Mesenchymal stem cell (in vitro differentiated cells and primary cell): ENCODE data around the gene SHPK.

Experiments
- DNase-seq: peaks from one replicate; pipeline ENCODE4 v3.0.0-alpha.2; 2013
- H2AFZ ChIP-seq: one replicate; pipeline ENCODE4 v1.6.1; 2013; ENCODE audit warnings: low read depth, mild to moderate bottlenecking, control low read depth, inconsistent platforms, low read length, moderate library complexity
- H2AK5ac ChIP-seq: 2 replicates; pipeline ENCODE4 v1.6.1; 2013; ENCODE audit warnings: low read length, moderate library complexity, mild to moderate bottlenecking, inconsistent platforms; ENCODE audit not compliant: severe bottlenecking
- H2BK120ac ChIP-seq: one replicate; pipeline ENCODE4 v1.6.1; 2013; ENCODE audit warnings: low read depth, mild to moderate bottlenecking, inconsistent platforms, low read length, moderate library complexity
- H2BK12ac ChIP-seq, 2 experiments: one replicate each; pipeline ENCODE4 v1.6.1; 2013; ENCODE audit warnings: inconsistent platforms in 2 of 2, low read length in 2 of 2, mild to moderate bottlenecking in 2 of 2, moderate library complexity in 2 of 2, control low read depth in 1 of 2
- H2BK15ac ChIP-seq: one replicate; pipeline ENCODE4 v1.6.1; 2013; ENCODE audit warnings: mild to moderate bottlenecking, low read depth, inconsistent platforms; ENCODE audit not compliant: poor library complexity, severe bottlenecking
- H2BK5ac ChIP-seq: 2 replicates; pipeline ENCODE4 v1.6.1; 2013; ENCODE audit warnings: low read depth, mild to moderate bottlenecking, low read length, control low read depth, inconsistent platforms; ENCODE audit not compliant: poor library complexity, severe bottlenecking
- H3K14ac ChIP-seq, 2 experiments: one replicate each; pipeline ENCODE4 v1.6.1; 2013; ENCODE audit warnings: inconsistent platforms in 2 of 2, low read length in 2 of 2, control low read depth in 1 of 2, mild to moderate bottlenecking in 1 of 2, moderate library complexity in 1 of 2
- H3K18ac ChIP-seq, 2 experiments: one replicate each; pipeline ENCODE4 v1.6.1; 2013; ENCODE audit warnings: inconsistent platforms in 2 of 2, low read length in 2 of 2, control low read depth in 1 of 2, low read depth in 1 of 2, mild to moderate bottlenecking in 1 of 2
- H3K23ac ChIP-seq, 2 experiments: one replicate each; pipeline ENCODE4 v1.6.1; 2013; ENCODE audit warnings: inconsistent platforms in 2 of 2, low read length in 2 of 2, mild to moderate bottlenecking in 2 of 2, moderate library complexity in 2 of 2, control low read depth in 1 of 2
- H3K27ac ChIP-seq: 2 replicates; pipeline ENCODE4 v1.5.1; 2013; ENCODE audit warnings: mild to moderate bottlenecking, moderate library complexity, low read length, control low read depth, inconsistent platforms; ENCODE audit not compliant: poor library complexity, severe bottlenecking
- H3K27me3 ChIP-seq, 2 experiments: 2 replicates each; pipeline versions ENCODE4 v1.6.1 to v1.7.0; 2013; ENCODE audit warnings: low read length in 2 of 2, mild to moderate bottlenecking in 2 of 2, moderate library complexity in 2 of 2, control low read depth in 1 of 2, inconsistent platforms in 1 of 2; ENCODE audit not compliant: control insufficient read depth in 1 of 2, insufficient read depth in 1 of 2
- H3K36me3 ChIP-seq, 2 experiments: 2 replicates each; pipeline versions ENCODE4 v1.6.1 to v1.7.0; 2013; ENCODE audit warnings: low read length in 2 of 2, control low read depth in 1 of 2, inconsistent platforms in 1 of 2, low read depth in 1 of 2, mild to moderate bottlenecking in 1 of 2; ENCODE audit not compliant: insufficient read depth in 2 of 2, control insufficient read depth in 1 of 2
- H3K4ac ChIP-seq, 2 experiments: one replicate each; pipeline ENCODE4 v1.6.1; 2013; ENCODE audit warnings: inconsistent platforms in 2 of 2, low read length in 2 of 2, mild to moderate bottlenecking in 2 of 2, moderate library complexity in 2 of 2, control low read depth in 1 of 2, low read depth in 1 of 2
- H3K4me1 ChIP-seq: 2 replicates; pipeline ENCODE4 v1.6.1; 2013; ENCODE audit warnings: low read depth, low read length, control low read depth; ENCODE audit not compliant: control insufficient read depth, insufficient read depth
- H3K4me2 ChIP-seq: 2 replicates; pipeline ENCODE4 v1.6.1; 2013; ENCODE audit warnings: low read length, mild to moderate bottlenecking, inconsistent platforms; ENCODE audit not compliant: poor library complexity, severe bottlenecking
- H3K4me3 ChIP-seq, 2 experiments: 2 replicates each; pipeline versions ENCODE4 v1.5.1 to v1.7.0; 2013; ENCODE audit warnings: low read length in 2 of 2, mild to moderate bottlenecking in 2 of 2, control low read depth in 1 of 2, low read depth in 1 of 2; ENCODE audit not compliant: insufficient read depth in 1 of 2
- H3K79me1 ChIP-seq: replicated peaks from 2 replicates; pipeline ENCODE4 v1.6.1; 2013; ENCODE audit warnings: mild to moderate bottlenecking, control low read depth, low read length, inconsistent platforms; ENCODE audit not compliant: poor library complexity, severe bottlenecking
- H3K9ac ChIP-seq: 2 replicates; pipeline ENCODE4 v1.7.0; 2013; ENCODE audit warnings: mild to moderate bottlenecking, low read length, moderate library complexity
- H3K9me3 ChIP-seq: 2 replicates; pipeline ENCODE4 v1.7.0; 2013; ENCODE audit warnings: mild to moderate bottlenecking, low read length; ENCODE audit not compliant: control insufficient read depth
- H4K8ac ChIP-seq: one replicate; pipeline ENCODE4 v1.6.1; 2013; ENCODE audit warnings: inconsistent platforms, mild to moderate bottlenecking, low read length, moderate library complexity
- H4K91ac ChIP-seq: one replicate; pipeline ENCODE4 v1.6.1; 2013; ENCODE audit warnings: mild to moderate bottlenecking, low read length, inconsistent platforms
- WGBS: methylation state at CpG from one replicate; pipeline ENCODE4 v1.1.7; 2013; ENCODE audit warnings: mixed read lengths; 5-methylcytosine and 5-hydroxymethylcytosine counted together

Gene SHPK

DNA sequence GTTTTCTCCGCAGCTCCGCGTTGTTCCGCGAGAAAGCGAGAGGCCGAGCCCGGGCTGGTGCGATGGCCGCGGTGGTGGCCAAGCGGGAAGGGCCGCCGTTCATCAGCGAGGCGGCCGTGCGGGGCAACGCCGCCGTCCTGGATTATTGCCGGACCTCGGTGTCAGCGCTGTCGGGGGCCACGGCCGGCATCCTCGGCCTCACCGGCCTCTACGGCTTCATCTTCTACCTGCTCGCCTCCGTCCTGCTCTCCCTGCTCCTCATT lies 33.0 kb upstream of the SHPK start:
- H2BK12ac ChIP-seq = no peak overlapping the region
- peak overlapping the region; percentile 85 for H4K91ac ChIP-seq
- peaks cover 11% of the 10 kb centered on the region for H3K79me1 ChIP-seq
- H2BK15ac ChIP-seq = no peak overlapping the region
- peak overlapping the region in 1 of 2 experiments; percentile 82 for H3K14ac ChIP-seq
- H3K9me3 ChIP-seq = no peaks in the 10 kb centered on the region
- H4K8ac ChIP-seq = peak overlapping the region; percentile 96
- peak overlapping the region; percentile 52 to 85 for H3K18ac ChIP-seq
- H3K4me3 ChIP-seq = peak overlapping the region; percentile 82 to 97
- peaks cover 28% of the 10 kb centered on the region for H3K4me1 ChIP-seq
- H3K23ac ChIP-seq = peak overlapping the region in 1 of 2 experiments; percentile 50
- WGBS = under 1% methylated on average over 32 of the region's 32 CpGs
- DNase-seq = no peak
- no peak overlapping the region for H2AK5ac ChIP-seq
- peak overlapping the region in 1 of 2 experiments; percentile 77 for H3K4ac ChIP-seq
- H3K27ac ChIP-seq = peak overlapping the region; percentile 90
- peak overlapping the region; percentile 96 for H3K4me2 ChIP-seq
- H3K36me3 ChIP-seq = peaks cover 24 to 25% of the 10 kb centered on the region in 2 experiments
- H2AFZ ChIP-seq = peak overlapping the region; percentile 89
- H2BK120ac ChIP-seq = peak overlapping the region; percentile 59
- H2BK5ac ChIP-seq = peak overlapping the region; percentile 77
- no peaks in the 10 kb centered on the region for H3K27me3 ChIP-seq
- H3K9ac ChIP-seq = peak overlapping the region; percentile 99

- peak within 1 kb of the TSS; percentile 99 for H4K8ac ChIP-seq
- peaks cover 16% of the 10 kb centered on the region for H3K79me1 ChIP-seq
- peak within 1 kb of the TSS; percentile 14 to 94 for H2BK12ac ChIP-seq
- peak within 1 kb of the TSS; percentile 99 for H3K9ac ChIP-seq
- peaks cover 28% of the 10 kb centered on the region for H3K4me1 ChIP-seq
- peaks cover 29 to 30% of the 10 kb centered on the region in 2 experiments for H3K36me3 ChIP-seq
- H3K4me2 ChIP-seq = peak within 1 kb of the TSS; percentile 96
- WGBS = under 1% methylated on average over 79 of the region's 89 CpGs
- peak within 1 kb of the TSS; percentile 98 to 99 for H3K18ac ChIP-seq
- peak within 1 kb of the TSS; percentile 75 for H2BK120ac ChIP-seq
- H3K4me3 ChIP-seq = peak within 1 kb of the TSS; percentile 83 to 97
- H3K14ac ChIP-seq = peak within 1 kb of the TSS; percentile 98
- no peaks in the 10 kb centered on the region for H3K9me3 ChIP-seq
- H2BK5ac ChIP-seq = peak within 1 kb of the TSS; percentile 100
- H4K91ac ChIP-seq = peak within 1 kb of the TSS; percentile 98
- peak within 1 kb of the TSS; percentile 84 for H2AK5ac ChIP-seq
- H3K27me3 ChIP-seq = no peaks in the 10 kb centered on the region
- H3K4ac ChIP-seq = peak within 1 kb of the TSS; percentile 84 to 98
- H3K23ac ChIP-seq = peak within 1 kb of the TSS in 1 of 2 experiments; percentile 98
- H2AFZ ChIP-seq = peak within 1 kb of the TSS; percentile 90
- peak; percentile 97 for DNase-seq
- H2BK15ac ChIP-seq = peak within 1 kb of the TSS; percentile 86
- peak within 1 kb of the TSS; percentile 99 for H3K27ac ChIP-seq
Observed at GRCh38 chr17:3668279-3669084, 32.4 kb upstream of the SHPK start, which contains the start of the genes EMC6 and TAX1BP3. EMC6 (plus strand) TSS chr17:3668812; CDS start chr17:3669147, 335 bp downstream. TAX1BP3 (minus strand) TSS chr17:3668578; CDS start chr17:3668526, 52 bp downstream.

GRCh38 chr17:3667366-3668278 lies 31.6 kb upstream of the SHPK start:
- WGBS = 3% methylated on average over 39 of the region's 39 CpGs
- H3K23ac ChIP-seq = peak overlapping the region in 1 of 2 experiments; percentile 98

More at GRCh38 chr17:3667366-3668278, 31.6 kb upstream of the SHPK start:
- Histone ChIP-seq H2AFZ (peak overlapping the region; percentile 90), H3K4me3 (peak overlapping the region; percentile 83 to 97), H4K91ac (peak overlapping the region; percentile 98), H3K27ac (peak overlapping the region; percentile 99), H2AK5ac (peak overlapping the region; percentile 84), H2BK120ac (peak overlapping the region; percentile 75), H3K27me3 (no peaks in the 10 kb centered on the region), H3K9ac (peak overlapping the region; percentile 99), H2BK12ac (peak overlapping the region; percentile 14 to 94), H3K14ac (peak overlapping the region; percentile 98), H3K4ac (peak overlapping the region; percentile 84 to 98), H2BK15ac (peak overlapping the region; percentile 86), H2BK5ac (peak overlapping the region; percentile 100), H4K8ac (peak overlapping the region; percentile 99), H3K79me1 (peaks cover 21% of the 10 kb centered on the region), H3K9me3 (no peaks in the 10 kb centered on the region), H3K18ac (peak overlapping the region; percentile 98 to 99), H3K36me3 (peaks cover 38% of the 10 kb centered on the region in 2 experiments), H3K4me1 (peaks cover 30% of the 10 kb centered on the region), H3K4me2 (peak overlapping the region; percentile 74)
- DNase-seq = peak; percentile 96
